ENCODE data around the gene DNMBP.
"Not testable (repeated sequence)": the region's sequence is repeated elsewhere in the genome, so short reads cannot be mapped to it uniquely, and the experiment has no call there.

DNMBP gene

GRCh38 chr10:99924451-99925255, 85.1 kb downstream of the DNMBP start:
- DNase-seq (ENCODE audit: low read depth): no peak
- H3K4me3 ChIP-seq (ENCODE audit: low read depth, low read length): no peak overlapping the region

- no peak for DNase-seq (ENCODE audit: low read depth)
- no peak overlapping the region for H3K4me3 ChIP-seq (ENCODE audit: low read depth, low read length)
Measured at GRCh38 chr10:99921948-99922347, 87.8 kb downstream of the DNMBP start.

- DNase-seq (ENCODE audit: low read depth): no peak
- H3K4me3 ChIP-seq (ENCODE audit: low read depth, low read length): no peak overlapping the region
Measured at GRCh38 chr10:99920901-99921300, 88.8 kb downstream of the DNMBP start.

- no peak overlapping the region for H3K4me3 ChIP-seq (ENCODE audit: low read depth, low read length)
- no peak for DNase-seq (ENCODE audit: low read depth)
Measured at GRCh38 chr10:99920486-99920885, 89.3 kb downstream of the DNMBP start.

GRCh38 chr10:99917963-99918825, 91.6 kb downstream of the DNMBP start:
- peak overlapping the region; percentile 17 for H3K4me3 ChIP-seq (ENCODE audit: low read depth, low read length)
- no peak for DNase-seq (ENCODE audit: low read depth)

GRCh38 chr10:99916776-99917175, 93.0 kb downstream of the DNMBP start:
- no peak overlapping the region for H3K4me3 ChIP-seq (ENCODE audit: low read depth, low read length)
- no peak for DNase-seq (ENCODE audit: low read depth)

GRCh38 chr10:99915414-99915813, 94.3 kb downstream of the DNMBP start:
- no peak overlapping the region for H3K4me3 ChIP-seq (ENCODE audit: low read depth, low read length)
- no peak for DNase-seq (ENCODE audit: low read depth)

GRCh38 chr10:99914236-99914635, 95.5 kb downstream of the DNMBP start:
- DNase-seq (ENCODE audit: low read depth): no peak
- no peak overlapping the region for H3K4me3 ChIP-seq (ENCODE audit: low read depth, low read length)

GRCh38 chr10:99913831-99914235, 95.9 kb downstream of the DNMBP start:
- no peak overlapping the region for H3K4me3 ChIP-seq (ENCODE audit: low read depth, low read length)
- no peak for DNase-seq (ENCODE audit: low read depth)

- H3K4me3 ChIP-seq (ENCODE audit: low read depth, low read length): no peak overlapping the region
- DNase-seq (ENCODE audit: low read depth): no peak
Measured at GRCh38 chr10:99912041-99912440, 97.7 kb downstream of the DNMBP start.

- no peak for DNase-seq (ENCODE audit: low read depth)
- no peak overlapping the region for H3K4me3 ChIP-seq (ENCODE audit: low read depth, low read length)
Measured at GRCh38 chr10:99908512-99908911, 101.2 kb downstream of the DNMBP start.

- no peak overlapping the region for H3K4me3 ChIP-seq (ENCODE audit: low read depth, low read length)
- DNase-seq (ENCODE audit: low read depth): peak; percentile 37
Measured at GRCh38 chr10:99906470-99906869, 103.3 kb downstream of the DNMBP start.

- no peak for DNase-seq (ENCODE audit: low read depth)
- no peak overlapping the region for H3K4me3 ChIP-seq (ENCODE audit: low read depth, low read length)
Measured at GRCh38 chr10:99905971-99906370, 103.8 kb downstream of the DNMBP start.

- H3K4me3 ChIP-seq (ENCODE audit: low read depth, low read length): no peak overlapping the region
- no peak for DNase-seq (ENCODE audit: low read depth)
Measured at GRCh38 chr10:99895867-99896266, 113.9 kb downstream of the DNMBP start.

GRCh38 chr10:99895066-99895465, 114.7 kb downstream of the DNMBP start:
- not testable (repeated sequence) for DNase-seq (ENCODE audit: low read depth)

GRCh38 chr10:99894613-99895012, 115.1 kb downstream of the DNMBP start:
- no peak for DNase-seq (ENCODE audit: low read depth)
- H3K4me3 ChIP-seq (ENCODE audit: low read depth, low read length): no peak overlapping the region

More at GRCh38 chr10:99895066-99895465, 114.7 kb downstream of the DNMBP start:
- not testable (repeated sequence) for H3K4me3 ChIP-seq (ENCODE audit: low read depth, low read length)

- no peak for DNase-seq (ENCODE audit: low read depth)
- H3K4me3 ChIP-seq (ENCODE audit: low read depth, low read length): no peak overlapping the region
Measured at GRCh38 chr10:99888622-99889021, 121.1 kb downstream of the DNMBP start.

- no peak overlapping the region for H3K4me3 ChIP-seq (ENCODE audit: low read depth, low read length)
- DNase-seq (ENCODE audit: low read depth): no peak
Measured at GRCh38 chr10:99883523-99883922, 126.2 kb downstream of the DNMBP start.

GRCh38 chr10:99881371-99881770, 128.4 kb downstream of the DNMBP start:
- H3K4me3 ChIP-seq (ENCODE audit: low read depth, low read length): no peak overlapping the region
- DNase-seq (ENCODE audit: low read depth): no peak

- DNase-seq (ENCODE audit: low read depth): no peak
Measured at GRCh38 chr10:99880080-99880835, 129.5 kb downstream of the DNMBP start.

More at GRCh38 chr10:99880080-99880835, 129.5 kb downstream of the DNMBP start:
- H3K4me3 ChIP-seq (ENCODE audit: low read depth, low read length): no peak overlapping the region
